K562 (cell line): ENCODE measurements around the gene PRKCSH. TPM values are rescaled to one million over a fixed set of nuclear protein-coding genes. Genes with fewer than 3 reads are reported as not detected.
A peak's percentile ranks its signal among the peaks of the same experiment; 100 is the strongest.

Source experiments
- CBX8 ChIP-seq: fragments of 200-600 bp; sonication (generic); IDR thresholded peaks from 2 replicates; pipeline ENCODE4 v1.6.1; 2012; ENCODE audit warnings: borderline replicate concordance, mixed run types, low read depth, mild to moderate bottlenecking, moderate library complexity, mixed read lengths, low read length, control low read depth, inconsistent platforms; ENCODE audit not compliant: poor library complexity, severe bottlenecking; ENCODE audit errors: extremely low read depth
- GTF2F1 ChIP-seq: IDR thresholded peaks from 2 replicates; pipeline ENCODE4 v1.6.1; 2011; ENCODE audit warnings: low read depth, low read length, improper control_type of control experiment
- NUFIP1 ChIP-seq: fragments of 450-650 bp; IDR thresholded peaks from 2 replicates; pipeline ENCODE4 v1.6.1; 2018; ENCODE audit not compliant: partially characterized antibody
- TSC22D4 ChIP-seq: fragments of 450-650 bp; IDR thresholded peaks from 2 replicates; pipeline ENCODE4 v1.6.1; 2016; ENCODE audit warnings: missing genetic modification characterization, missing biosample characterization, control low read depth
- ZKSCAN3 ChIP-seq: fragments of 250-450 bp; sonication (Bioruptor Pico); IDR thresholded peaks from 2 replicates; pipeline ENCODE4 v1.4.0; 2020
- ZNF121 ChIP-seq: sonication (generic); formaldehyde crosslinking; conservative IDR thresholded peaks from 2 replicates; pipeline ENCODE4 v1.8.0; 2022; ENCODE audit warnings: missing genetic modification reagents
- ZNF444 ChIP-seq: fragments of 250-450 bp; sonication (Bioruptor Pico); IDR thresholded peaks from 2 replicates; pipeline ENCODE4 v1.4.0; 2020; ENCODE audit warnings: mild to moderate bottlenecking, moderate library complexity
- ZNF551 ChIP-seq: fragments of 250-450 bp; sonication (Bioruptor Pico); IDR thresholded peaks from 2 replicates; pipeline ENCODE4 v1.5.0; 2021; ENCODE audit warnings: mild to moderate bottlenecking, moderate library complexity
- polyA plus RNA-seq, 8 experiments: library from polyadenylated mRNA; depleted of rRNA in 4 of 8; stranded (reverse) in 5 of 8; unstranded in 3 of 8; fragments of >200 nt; fragmentation: Nextera tagmentation in 2 of 8; fragmentation: Illumina TruSeq in 1 of 8; extraction: Ambion mirVana in 2 of 8; extraction: Trizol in 1 of 8; gene quantifications; 2 replicates each; pipeline versions ENCODE4 v1.2.1 to v1.2.3, GENCODE V29; 2011 to 2014; ENCODE audit warnings: inconsistent platforms in 1 of 8, missing spikeins in 1 of 8
- total RNA-seq, 7 experiments: library from RNA; depleted of rRNA in 6 of 7; stranded (reverse); fragments of >200 nt in 6 of 7; fragmentation: Illumina TruSeq in 2 of 7; extraction: Trizol in 2 of 7; gene quantifications; 2 replicates each; pipeline versions ENCODE4 v1.2.1 to v1.2.3, GENCODE V29; 2011 to 2021; ENCODE audit warnings: low replicate concordance in 1 of 7
- TF ChIP-seq, protein P1 (sequence below): fragments of 250-450 bp; sonication (Bioruptor Pico); IDR thresholded peaks from 2 replicates; pipeline ENCODE4 v1.4.0; 2020
- TF ChIP-seq, protein P2 (sequence below): sonication (generic); formaldehyde crosslinking; IDR thresholded peaks from 2 replicates; pipeline ENCODE4 v1.8.0; 2022; ENCODE audit warnings: mild to moderate bottlenecking, missing genetic modification reagents, borderline replicate concordance
- TF ChIP-seq, protein P3 (sequence below): fragments of 450-650 bp; IDR thresholded peaks from 2 replicates; pipeline ENCODE4 v1.6.1; 2017; ENCODE audit warnings: antibody characterized with exemption, mild to moderate bottlenecking
- TF ChIP-seq, protein P4 (sequence below): sonication (generic); formaldehyde crosslinking; IDR thresholded peaks from 2 replicates; pipeline ENCODE4 v1.8.1; 2023; ENCODE audit warnings: mild to moderate bottlenecking, missing genetic modification reagents

PRKCSH gene
- total and polyA plus RNA-seq, 9 of the 15 experiments (the other 6 are each of a cell fraction or from before 2014, with no cell fraction given): 2.3 to 297 (median 48.1) TPM

DNA sequence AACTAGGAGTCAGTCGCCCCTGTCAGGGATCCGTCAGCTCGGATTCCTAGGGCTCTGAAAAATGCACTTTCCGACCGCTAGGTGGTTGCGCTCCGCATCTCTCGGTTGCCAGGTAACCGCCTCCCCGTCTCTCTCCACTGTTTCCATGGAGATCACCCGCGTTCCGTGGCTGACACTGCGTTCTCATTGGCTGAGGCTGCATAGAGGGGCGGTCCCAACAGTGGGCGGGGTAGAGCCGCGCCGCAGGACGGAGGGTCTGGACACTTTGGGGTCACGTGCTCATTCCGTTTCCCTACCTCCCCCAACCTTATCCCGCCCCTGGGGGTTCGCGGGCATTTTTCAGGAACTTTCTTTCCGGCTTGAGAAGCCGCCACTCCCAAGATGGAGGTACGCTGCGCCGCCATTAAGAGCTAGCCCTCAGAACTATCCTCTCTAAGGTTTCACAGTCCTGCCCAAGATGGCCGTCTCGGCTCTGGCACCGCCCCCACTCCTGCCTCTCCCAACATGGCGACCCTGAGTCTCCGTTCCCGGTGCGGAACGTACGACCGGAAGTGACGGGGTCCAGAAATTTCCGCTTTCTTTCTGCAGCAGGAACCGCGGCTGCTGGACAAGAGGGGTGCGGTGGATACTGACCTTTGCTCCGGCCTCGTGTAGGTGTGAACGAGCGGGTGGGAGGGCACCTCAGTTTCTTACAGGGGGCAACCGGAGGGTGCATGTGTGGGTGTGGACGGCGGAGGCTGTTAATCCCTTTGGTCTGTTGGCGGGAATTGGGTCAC, at the start of gene PRKCSH, which contains the start of gene ODAD3 (continued):
- TF ChIP-seq, protein P1, sequence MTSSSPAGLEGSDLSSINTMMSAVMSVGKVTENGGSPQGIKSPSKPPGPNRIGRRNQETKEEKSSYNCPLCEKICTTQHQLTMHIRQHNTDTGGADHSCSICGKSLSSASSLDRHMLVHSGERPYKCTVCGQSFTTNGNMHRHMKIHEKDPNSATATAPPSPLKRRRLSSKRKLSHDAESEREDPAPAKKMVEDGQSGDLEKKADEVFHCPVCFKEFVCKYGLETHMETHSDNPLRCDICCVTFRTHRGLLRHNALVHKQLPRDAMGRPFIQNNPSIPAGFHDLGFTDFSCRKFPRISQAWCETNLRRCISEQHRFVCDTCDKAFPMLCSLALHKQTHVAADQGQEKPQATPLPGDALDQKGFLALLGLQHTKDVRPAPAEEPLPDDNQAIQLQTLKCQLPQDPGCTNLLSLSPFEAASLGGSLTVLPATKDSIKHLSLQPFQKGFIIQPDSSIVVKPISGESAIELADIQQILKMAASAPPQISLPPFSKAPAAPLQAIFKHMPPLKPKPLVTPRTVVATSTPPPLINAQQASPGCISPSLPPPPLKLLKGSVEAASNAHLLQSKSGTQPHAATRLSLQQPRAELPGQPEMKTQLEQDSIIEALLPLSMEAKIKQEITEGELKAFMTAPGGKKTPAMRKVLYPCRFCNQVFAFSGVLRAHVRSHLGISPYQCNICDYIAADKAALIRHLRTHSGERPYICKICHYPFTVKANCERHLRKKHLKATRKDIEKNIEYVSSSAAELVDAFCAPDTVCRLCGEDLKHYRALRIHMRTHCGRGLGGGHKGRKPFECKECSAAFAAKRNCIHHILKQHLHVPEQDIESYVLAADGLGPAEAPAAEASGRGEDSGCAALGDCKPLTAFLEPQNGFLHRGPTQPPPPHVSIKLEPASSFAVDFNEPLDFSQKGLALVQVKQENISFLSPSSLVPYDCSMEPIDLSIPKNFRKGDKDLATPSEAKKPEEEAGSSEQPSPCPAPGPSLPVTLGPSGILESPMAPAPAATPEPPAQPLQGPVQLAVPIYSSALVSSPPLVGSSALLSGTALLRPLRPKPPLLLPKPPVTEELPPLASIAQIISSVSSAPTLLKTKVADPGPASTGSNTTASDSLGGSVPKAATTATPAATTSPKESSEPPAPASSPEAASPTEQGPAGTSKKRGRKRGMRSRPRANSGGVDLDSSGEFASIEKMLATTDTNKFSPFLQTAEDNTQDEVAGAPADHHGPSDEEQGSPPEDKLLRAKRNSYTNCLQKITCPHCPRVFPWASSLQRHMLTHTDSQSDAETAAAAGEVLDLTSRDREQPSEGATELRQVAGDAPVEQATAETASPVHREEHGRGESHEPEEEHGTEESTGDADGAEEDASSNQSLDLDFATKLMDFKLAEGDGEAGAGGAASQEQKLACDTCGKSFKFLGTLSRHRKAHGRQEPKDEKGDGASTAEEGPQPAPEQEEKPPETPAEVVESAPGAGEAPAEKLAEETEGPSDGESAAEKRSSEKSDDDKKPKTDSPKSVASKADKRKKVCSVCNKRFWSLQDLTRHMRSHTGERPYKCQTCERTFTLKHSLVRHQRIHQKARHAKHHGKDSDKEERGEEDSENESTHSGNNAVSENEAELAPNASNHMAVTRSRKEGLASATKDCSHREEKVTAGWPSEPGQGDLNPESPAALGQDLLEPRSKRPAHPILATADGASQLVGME (CRISPR knock-in tag): peak; percentile 99
- TF ChIP-seq ZNF444 (CRISPR knock-in tag) (no peak), ZKSCAN3 (CRISPR knock-in tag) (no peak), ZNF551 (CRISPR knock-in tag) (no peak), NUFIP1 (no peak), CBX8 (no peak), ZNF121 (CRISPR knock-in tag) (no peak), GTF2F1 (no peak), TSC22D4 (tag) (no peak)
- TF ChIP-seq, protein P2, sequence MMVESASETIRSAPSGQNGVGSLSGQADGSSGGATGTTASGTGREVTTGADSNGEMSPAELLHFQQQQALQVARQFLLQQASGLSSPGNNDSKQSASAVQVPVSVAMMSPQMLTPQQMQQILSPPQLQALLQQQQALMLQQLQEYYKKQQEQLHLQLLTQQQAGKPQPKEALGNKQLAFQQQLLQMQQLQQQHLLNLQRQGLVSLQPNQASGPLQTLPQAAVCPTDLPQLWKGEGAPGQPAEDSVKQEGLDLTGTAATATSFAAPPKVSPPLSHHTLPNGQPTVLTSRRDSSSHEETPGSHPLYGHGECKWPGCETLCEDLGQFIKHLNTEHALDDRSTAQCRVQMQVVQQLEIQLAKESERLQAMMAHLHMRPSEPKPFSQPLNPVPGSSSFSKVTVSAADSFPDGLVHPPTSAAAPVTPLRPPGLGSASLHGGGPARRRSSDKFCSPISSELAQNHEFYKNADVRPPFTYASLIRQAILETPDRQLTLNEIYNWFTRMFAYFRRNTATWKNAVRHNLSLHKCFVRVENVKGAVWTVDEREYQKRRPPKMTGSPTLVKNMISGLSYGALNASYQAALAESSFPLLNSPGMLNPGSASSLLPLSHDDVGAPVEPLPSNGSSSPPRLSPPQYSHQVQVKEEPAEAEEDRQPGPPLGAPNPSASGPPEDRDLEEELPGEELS (CRISPR knock-in tag): 0 out of 2 replicates have a peak, but pooled peaks have one; percentile 50
- TF ChIP-seq, protein P3, sequence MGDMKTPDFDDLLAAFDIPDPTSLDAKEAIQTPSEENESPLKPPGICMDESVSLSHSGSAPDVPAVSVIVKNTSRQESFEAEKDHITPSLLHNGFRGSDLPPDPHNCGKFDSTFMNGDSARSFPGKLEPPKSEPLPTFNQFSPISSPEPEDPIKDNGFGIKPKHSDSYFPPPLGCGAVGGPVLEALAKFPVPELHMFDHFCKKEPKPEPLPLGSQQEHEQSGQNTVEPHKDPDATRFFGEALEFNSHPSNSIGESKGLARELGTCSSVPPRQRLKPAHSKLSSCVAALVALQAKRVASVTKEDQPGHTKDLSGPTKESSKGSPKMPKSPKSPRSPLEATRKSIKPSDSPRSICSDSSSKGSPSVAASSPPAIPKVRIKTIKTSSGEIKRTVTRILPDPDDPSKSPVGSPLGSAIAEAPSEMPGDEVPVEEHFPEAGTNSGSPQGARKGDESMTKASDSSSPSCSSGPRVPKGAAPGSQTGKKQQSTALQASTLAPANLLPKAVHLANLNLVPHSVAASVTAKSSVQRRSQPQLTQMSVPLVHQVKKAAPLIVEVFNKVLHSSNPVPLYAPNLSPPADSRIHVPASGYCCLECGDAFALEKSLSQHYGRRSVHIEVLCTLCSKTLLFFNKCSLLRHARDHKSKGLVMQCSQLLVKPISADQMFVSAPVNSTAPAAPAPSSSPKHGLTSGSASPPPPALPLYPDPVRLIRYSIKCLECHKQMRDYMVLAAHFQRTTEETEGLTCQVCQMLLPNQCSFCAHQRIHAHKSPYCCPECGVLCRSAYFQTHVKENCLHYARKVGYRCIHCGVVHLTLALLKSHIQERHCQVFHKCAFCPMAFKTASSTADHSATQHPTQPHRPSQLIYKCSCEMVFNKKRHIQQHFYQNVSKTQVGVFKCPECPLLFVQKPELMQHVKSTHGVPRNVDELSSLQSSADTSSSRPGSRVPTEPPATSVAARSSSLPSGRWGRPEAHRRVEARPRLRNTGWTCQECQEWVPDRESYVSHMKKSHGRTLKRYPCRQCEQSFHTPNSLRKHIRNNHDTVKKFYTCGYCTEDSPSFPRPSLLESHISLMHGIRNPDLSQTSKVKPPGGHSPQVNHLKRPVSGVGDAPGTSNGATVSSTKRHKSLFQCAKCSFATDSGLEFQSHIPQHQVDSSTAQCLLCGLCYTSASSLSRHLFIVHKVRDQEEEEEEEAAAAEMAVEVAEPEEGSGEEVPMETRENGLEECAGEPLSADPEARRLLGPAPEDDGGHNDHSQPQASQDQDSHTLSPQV: no peak
- TF ChIP-seq, protein P4, sequence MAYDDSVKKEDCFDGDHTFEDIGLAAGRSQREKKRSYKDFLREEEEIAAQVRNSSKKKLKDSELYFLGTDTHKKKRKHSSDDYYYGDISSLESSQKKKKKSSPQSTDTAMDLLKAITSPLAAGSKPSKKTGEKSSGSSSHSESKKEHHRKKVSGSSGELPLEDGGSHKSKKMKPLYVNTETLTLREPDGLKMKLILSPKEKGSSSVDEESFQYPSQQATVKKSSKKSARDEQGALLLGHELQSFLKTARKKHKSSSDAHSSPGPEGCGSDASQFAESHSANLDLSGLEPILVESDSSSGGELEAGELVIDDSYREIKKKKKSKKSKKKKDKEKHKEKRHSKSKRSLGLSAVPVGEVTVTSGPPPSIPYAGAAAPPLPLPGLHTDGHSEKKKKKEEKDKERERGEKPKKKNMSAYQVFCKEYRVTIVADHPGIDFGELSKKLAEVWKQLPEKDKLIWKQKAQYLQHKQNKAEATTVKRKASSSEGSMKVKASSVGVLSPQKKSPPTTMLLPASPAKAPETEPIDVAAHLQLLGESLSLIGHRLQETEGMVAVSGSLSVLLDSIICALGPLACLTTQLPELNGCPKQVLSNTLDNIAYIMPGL (CRISPR knock-in tag): no peak
